ENCODE measurements around the gene BAIAP3. TPM values are rescaled to one million over a fixed set of nuclear protein-coding genes. Genes with fewer than 3 reads are reported as not detected.

The BAIAP3 gene
- total and polyA plus RNA-seq, 2 experiments from 2014 or later, result 5.2 to 13.0 TPM

DNA sequence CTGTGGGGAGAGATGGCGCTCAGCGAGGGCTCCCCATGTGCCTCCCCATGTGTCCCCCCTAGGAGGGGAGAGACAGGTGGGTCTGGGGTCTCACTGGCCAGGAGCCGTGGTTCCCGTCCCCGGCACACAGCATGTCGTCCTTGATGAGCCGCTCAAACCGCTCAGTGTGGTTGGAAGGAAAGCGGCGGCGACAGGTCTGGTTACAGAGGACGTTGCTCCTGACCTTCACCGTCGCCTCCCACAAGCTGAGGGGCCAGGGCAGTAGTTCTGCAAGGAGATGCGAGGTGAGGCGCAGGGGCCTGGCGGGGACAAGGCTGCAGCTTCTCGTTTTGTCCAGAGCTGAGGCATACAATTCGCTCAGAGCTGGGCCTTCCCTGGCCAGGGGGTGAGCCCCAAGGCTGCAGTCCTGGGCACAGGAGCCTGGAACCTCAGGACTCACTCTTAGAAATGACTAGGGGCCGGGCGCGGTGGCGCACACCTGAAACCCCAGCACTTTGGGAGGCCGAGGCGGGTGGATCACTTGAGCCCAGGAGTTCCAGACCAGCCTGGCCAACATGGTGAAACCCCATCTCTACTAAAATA is 46.8 kb upstream of the BAIAP3 start:
- TF ChIP-seq, protein P1, sequence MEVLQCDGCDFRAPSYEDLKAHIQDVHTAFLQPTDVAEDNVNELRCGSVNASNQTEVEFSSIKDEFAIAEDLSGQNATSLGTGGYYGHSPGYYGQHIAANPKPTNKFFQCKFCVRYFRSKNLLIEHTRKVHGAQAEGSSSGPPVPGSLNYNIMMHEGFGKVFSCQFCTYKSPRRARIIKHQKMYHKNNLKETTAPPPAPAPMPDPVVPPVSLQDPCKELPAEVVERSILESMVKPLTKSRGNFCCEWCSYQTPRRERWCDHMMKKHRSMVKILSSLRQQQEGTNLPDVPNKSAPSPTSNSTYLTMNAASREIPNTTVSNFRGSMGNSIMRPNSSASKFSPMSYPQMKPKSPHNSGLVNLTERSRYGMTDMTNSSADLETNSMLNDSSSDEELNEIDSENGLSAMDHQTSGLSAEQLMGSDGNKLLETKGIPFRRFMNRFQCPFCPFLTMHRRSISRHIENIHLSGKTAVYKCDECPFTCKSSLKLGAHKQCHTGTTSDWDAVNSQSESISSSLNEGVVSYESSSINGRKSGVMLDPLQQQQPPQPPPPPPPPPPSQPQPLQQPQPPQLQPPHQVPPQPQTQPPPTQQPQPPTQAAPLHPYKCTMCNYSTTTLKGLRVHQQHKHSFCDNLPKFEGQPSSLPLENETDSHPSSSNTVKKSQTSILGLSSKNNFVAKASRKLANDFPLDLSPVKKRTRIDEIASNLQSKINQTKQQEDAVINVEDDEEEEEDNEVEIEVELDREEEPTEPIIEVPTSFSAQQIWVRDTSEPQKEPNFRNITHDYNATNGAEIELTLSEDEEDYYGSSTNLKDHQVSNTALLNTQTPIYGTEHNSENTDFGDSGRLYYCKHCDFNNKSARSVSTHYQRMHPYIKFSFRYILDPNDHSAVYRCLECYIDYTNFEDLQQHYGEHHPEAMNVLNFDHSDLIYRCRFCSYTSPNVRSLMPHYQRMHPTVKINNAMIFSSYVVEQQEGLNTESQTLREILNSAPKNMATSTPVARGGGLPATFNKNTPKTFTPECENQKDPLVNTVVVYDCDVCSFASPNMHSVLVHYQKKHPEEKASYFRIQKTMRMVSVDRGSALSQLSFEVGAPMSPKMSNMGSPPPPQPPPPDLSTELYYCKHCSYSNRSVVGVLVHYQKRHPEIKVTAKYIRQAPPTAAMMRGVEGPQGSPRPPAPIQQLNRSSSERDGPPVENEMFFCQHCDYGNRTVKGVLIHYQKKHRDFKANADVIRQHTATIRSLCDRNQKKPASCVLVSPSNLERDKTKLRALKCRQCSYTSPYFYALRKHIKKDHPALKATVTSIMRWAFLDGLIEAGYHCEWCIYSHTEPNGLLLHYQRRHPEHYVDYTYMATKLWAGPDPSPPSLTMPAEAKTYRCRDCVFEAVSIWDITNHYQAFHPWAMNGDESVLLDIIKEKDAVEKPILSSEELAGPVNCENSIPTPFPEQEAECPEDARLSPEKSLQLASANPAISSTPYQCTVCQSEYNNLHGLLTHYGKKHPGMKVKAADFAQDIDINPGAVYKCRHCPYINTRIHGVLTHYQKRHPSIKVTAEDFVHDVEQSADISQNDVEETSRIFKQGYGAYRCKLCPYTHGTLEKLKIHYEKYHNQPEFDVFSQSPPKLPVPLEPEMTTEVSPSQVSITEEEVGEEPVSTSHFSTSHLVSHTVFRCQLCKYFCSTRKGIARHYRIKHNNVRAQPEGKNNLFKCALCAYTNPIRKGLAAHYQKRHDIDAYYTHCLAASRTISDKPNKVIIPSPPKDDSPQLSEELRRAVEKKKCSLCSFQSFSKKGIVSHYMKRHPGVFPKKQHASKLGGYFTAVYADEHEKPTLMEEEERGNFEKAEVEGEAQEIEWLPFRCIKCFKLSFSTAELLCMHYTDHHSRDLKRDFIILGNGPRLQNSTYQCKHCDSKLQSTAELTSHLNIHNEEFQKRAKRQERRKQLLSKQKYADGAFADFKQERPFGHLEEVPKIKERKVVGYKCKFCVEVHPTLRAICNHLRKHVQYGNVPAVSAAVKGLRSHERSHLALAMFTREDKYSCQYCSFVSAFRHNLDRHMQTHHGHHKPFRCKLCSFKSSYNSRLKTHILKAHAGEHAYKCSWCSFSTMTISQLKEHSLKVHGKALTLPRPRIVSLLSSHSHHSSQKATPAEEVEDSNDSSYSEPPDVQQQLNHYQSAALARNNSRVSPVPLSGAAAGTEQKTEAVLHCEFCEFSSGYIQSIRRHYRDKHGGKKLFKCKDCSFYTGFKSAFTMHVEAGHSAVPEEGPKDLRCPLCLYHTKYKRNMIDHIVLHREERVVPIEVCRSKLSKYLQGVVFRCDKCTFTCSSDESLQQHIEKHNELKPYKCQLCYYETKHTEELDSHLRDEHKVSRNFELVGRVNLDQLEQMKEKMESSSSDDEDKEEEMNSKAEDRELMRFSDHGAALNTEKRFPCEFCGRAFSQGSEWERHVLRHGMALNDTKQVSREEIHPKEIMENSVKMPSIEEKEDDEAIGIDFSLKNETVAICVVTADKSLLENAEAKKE (CRISPR knock-in tag; IDR thresholded peaks at IDR 0.05), result no peak
- TF ChIP-seq, protein P2, sequence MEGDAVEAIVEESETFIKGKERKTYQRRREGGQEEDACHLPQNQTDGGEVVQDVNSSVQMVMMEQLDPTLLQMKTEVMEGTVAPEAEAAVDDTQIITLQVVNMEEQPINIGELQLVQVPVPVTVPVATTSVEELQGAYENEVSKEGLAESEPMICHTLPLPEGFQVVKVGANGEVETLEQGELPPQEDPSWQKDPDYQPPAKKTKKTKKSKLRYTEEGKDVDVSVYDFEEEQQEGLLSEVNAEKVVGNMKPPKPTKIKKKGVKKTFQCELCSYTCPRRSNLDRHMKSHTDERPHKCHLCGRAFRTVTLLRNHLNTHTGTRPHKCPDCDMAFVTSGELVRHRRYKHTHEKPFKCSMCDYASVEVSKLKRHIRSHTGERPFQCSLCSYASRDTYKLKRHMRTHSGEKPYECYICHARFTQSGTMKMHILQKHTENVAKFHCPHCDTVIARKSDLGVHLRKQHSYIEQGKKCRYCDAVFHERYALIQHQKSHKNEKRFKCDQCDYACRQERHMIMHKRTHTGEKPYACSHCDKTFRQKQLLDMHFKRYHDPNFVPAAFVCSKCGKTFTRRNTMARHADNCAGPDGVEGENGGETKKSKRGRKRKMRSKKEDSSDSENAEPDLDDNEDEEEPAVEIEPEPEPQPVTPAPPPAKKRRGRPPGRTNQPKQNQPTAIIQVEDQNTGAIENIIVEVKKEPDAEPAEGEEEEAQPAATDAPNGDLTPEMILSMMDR (conservative IDR thresholded peaks at IDR 0.05; ENCODE audit: low read depth in 2 of 2), result no peak
- no peak for TF ChIP-seq EZH2 (IDR thresholded peaks at IDR 0.05; ENCODE audit: low read depth, unreplicated experiment)
- no peak for TF ChIP-seq CREB1 (CRISPR knock-in tag; IDR thresholded peaks at IDR 0.05; ENCODE audit: low read depth)
- no peak for TF ChIP-seq ZNF331 (CRISPR knock-in tag; IDR thresholded peaks at IDR 0.05; ENCODE audit: low read depth)
- no peak for TF ChIP-seq EZH2phosphoT487 (IDR thresholded peaks at IDR 0.05; ENCODE audit: unreplicated experiment)
- TF ChIP-seq, protein P3, sequence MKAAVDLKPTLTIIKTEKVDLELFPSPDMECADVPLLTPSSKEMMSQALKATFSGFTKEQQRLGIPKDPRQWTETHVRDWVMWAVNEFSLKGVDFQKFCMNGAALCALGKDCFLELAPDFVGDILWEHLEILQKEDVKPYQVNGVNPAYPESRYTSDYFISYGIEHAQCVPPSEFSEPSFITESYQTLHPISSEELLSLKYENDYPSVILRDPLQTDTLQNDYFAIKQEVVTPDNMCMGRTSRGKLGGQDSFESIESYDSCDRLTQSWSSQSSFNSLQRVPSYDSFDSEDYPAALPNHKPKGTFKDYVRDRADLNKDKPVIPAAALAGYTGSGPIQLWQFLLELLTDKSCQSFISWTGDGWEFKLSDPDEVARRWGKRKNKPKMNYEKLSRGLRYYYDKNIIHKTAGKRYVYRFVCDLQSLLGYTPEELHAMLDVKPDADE (IDR thresholded peaks at IDR 0.05), result no peak
- no peak for TF ChIP-seq ZNF114 (CRISPR knock-in tag; IDR thresholded peaks at IDR 0.05)
- TF ChIP-seq STAT1 (IDR thresholded peaks at IDR 0.05; ENCODE audit: unreplicated experiment), result no peak
- no peak for TF ChIP-seq NANOG (IDR thresholded peaks at IDR 0.05; ENCODE audit: borderline replicate concordance)
- TF ChIP-seq POLR2AphosphoS5 (IDR thresholded peaks at IDR 0.05; ENCODE audit: low read depth), result no peak
- no peak overlapping the region for H3K27ac Mint-ChIP-seq
- H3F3A ChIP-seq (replicated peaks; ENCODE audit: low read depth), result no peaks in the 10 kb centered on the region
- H3K27me3 ChIP-seq (ENCODE audit: insufficient read depth), result peaks cover 30% of the 10 kb centered on the region
- no peaks in the 10 kb centered on the region for H3K9me3 Mint-ChIP-seq
- peaks cover 31% of the 10 kb centered on the region for H3K4me1 Mint-ChIP-seq
- H3K4me1 ChIP-seq (ENCODE audit: insufficient read depth), result peaks cover 19% of the 10 kb centered on the region; the same call in 1 of the 2 replicates
- no peaks in the 10 kb centered on the region for H3K79me2 ChIP-seq (replicated peaks; ENCODE audit: insufficient read depth)
- no peaks in the 10 kb centered on the region for H3K9me2 ChIP-seq (ENCODE audit: insufficient read depth)
- no peak overlapping the region for H3K4me3 ChIP-seq
- H3K4me2 ChIP-seq, result no peak overlapping the region
- H3K4me3 Mint-ChIP-seq, result no peak overlapping the region
- no peaks in the 10 kb centered on the region for H3K36me3 Mint-ChIP-seq (ENCODE audit: low read depth)
- no peak for DNase-seq (ENCODE audit: low spot score)
- H4K20me1 ChIP-seq (replicated peaks; ENCODE audit: insufficient read depth), result no peaks in the 10 kb centered on the region
- ATAC-seq, result no peak
- peaks cover 43% of the 10 kb centered on the region for H3K27me3 Mint-ChIP-seq (ENCODE audit: insufficient read depth, low read depth, poor library complexity)
- H2AFZ ChIP-seq, result no peak overlapping the region
- no peaks in the 10 kb centered on the region for H3K36me3 ChIP-seq (ENCODE audit: insufficient read depth)
- no peak overlapping the region for H3K27ac ChIP-seq (ENCODE audit: low read depth)

Data from GM23338 (cell line).